Measurements from ENCODE around the gene CALCA. TPM values are rescaled to one million over a fixed set of nuclear protein-coding genes. Genes with fewer than 3 reads are reported as not detected.

Gene CALCA
- total RNA-seq, 4 donors from 2014 or later: not detected

GRCh38 chr11:14977101-14977880, 5.1 kb upstream of the CALCA start:
- H3K27ac ChIP-seq: no peak overlapping the region
- peaks cover 3 to 28% (median 16%) of the 10 kb centered on the region in 4 donors for H3K4me1 ChIP-seq
- 98% methylated on average over 1 of the region's 1 CpG; no CpG with 5 or more reads in 1 of the 2 donors for WGBS, 2 donors (ENCODE audit: low coverage in 1 of 2)
- DNase-seq: no peak
- H3K9me3 ChIP-seq: no peaks in the 10 kb centered on the region
- peaks cover 75% of the 10 kb centered on the region for H3K27me3 ChIP-seq
- H3K36me3 ChIP-seq: no peaks in the 10 kb centered on the region
- H3K4me3 ChIP-seq: no peak overlapping the region
- in situ Hi-C loops (cut with MboI; ENCODE audit: low pct_ligation_motif_present in 1 of 4, low pct_unique_long_range_greater_than_20kb in 1 of 4, low sequenced_read_pairs in 3 of 4): no loop called here
- TF ChIP-seq CTCF (IDR thresholded peaks at IDR 0.05): no peak
- TF ChIP-seq EP300 (IDR thresholded peaks at IDR 0.05; ENCODE audit: low read depth): no peak
- TF ChIP-seq POLR2AphosphoS5 (IDR thresholded peaks at IDR 0.05): no peak
- no peak for TF ChIP-seq POLR2A (IDR thresholded peaks at IDR 0.05)
- intact Hi-C loops (cut with DNase I; ENCODE audit: low total_unique reads): no loop called here

GRCh38 chr11:14975252-14975587, 3.1 kb upstream of the CALCA start:
- no peak for TF ChIP-seq EP300 (IDR thresholded peaks at IDR 0.05; ENCODE audit: low read depth)
- TF ChIP-seq CTCF (IDR thresholded peaks at IDR 0.05): no peak
- no peak for TF ChIP-seq POLR2A (IDR thresholded peaks at IDR 0.05)
- no peak for TF ChIP-seq POLR2AphosphoS5 (IDR thresholded peaks at IDR 0.05)
- Histone ChIP-seq H3K27ac (no peak overlapping the region), H3K9me3 (no peaks in the 10 kb centered on the region), H3K36me3 (no peaks in the 10 kb centered on the region), H3K4me3 (no peak overlapping the region), H3K27me3 (peaks cover 96% of the 10 kb centered on the region), H3K4me1 (peaks cover 3 to 37% (median 24%) of the 10 kb centered on the region in 4 donors)
- intact Hi-C loops (cut with DNase I; ENCODE audit: low total_unique reads) (no loop called here), in situ Hi-C loops (cut with MboI; ENCODE audit: low pct_ligation_motif_present in 1 of 4, low pct_unique_long_range_greater_than_20kb in 1 of 4, low sequenced_read_pairs in 3 of 4) (no loop called here)
- no peak for DNase-seq
- WGBS, 2 donors (ENCODE audit: low coverage in 1 of 2): 4 to 8% methylated on average over 7 to 12 of the region's 12 CpGs

- Histone ChIP-seq H3K4me1 (peaks cover 3 to 37% (median 24%) of the 10 kb centered on the region in 4 donors), H3K36me3 (no peaks in the 10 kb centered on the region), H3K9me3 (no peaks in the 10 kb centered on the region), H3K4me3 (peak overlapping the region in 2 of 4 donors; percentile 3 to 30), H3K27ac (no peak overlapping the region), H3K27me3 (peaks cover 97% of the 10 kb centered on the region)
- in situ Hi-C loops (cut with MboI; ENCODE audit: low pct_ligation_motif_present in 1 of 4, low pct_unique_long_range_greater_than_20kb in 1 of 4, low sequenced_read_pairs in 3 of 4) (no loop called here), intact Hi-C loops (cut with DNase I; ENCODE audit: low total_unique reads) (no loop called here)
- DNase-seq: peak; percentile 47
- TF ChIP-seq POLR2AphosphoS5 (IDR thresholded peaks at IDR 0.05): no peak
- TF ChIP-seq POLR2A (IDR thresholded peaks at IDR 0.05): no peak
- TF ChIP-seq EP300 (IDR thresholded peaks at IDR 0.05; ENCODE audit: low read depth): no peak
- TF ChIP-seq CTCF (IDR thresholded peaks at IDR 0.05): peak; percentile 38 to 61 (median 45)
- 5 to 8% methylated on average over 4 to 27 of the region's 27 CpGs for WGBS, 2 donors (ENCODE audit: low coverage in 1 of 2)
These were observed 2.5 kb upstream of the CALCA start for GRCh38 chr11:14974515-14975251.

All from transverse colon (tissue), 4 donors.